Spleen (tissue), 11 donors: Measurements from ENCODE around the gene SMIM45.

Experiments used
- DNase-seq: peaks from one replicate; pipeline ENCODE4 v3.0.0-alpha.2; 2020
- H3K27ac ChIP-seq, 8 donors: fragments of 200-600 bp; sonication (generic) in 7 of 8; 1 replicate in 4 of 8; 2 replicates in 4 of 8; pipeline versions ENCODE4 v1.5.0 to v1.8.0; 2016 to 2021; ENCODE audit warnings: inconsistent platforms in 4 of 8, mild to moderate bottlenecking in 4 of 8, moderate library complexity in 1 of 8
- H3K27me3 ChIP-seq, 7 donors: fragments of 200-600 bp; sonication (generic) in 6 of 7; replicated peaks in 1 of 7; 1 replicate in 4 of 7; 2 replicates in 3 of 7; pipeline versions ENCODE4 v1.5.0 to v1.8.0; 2016 to 2021; ENCODE audit warnings: inconsistent platforms in 3 of 7, mild to moderate bottlenecking in 1 of 7
- H3K36me3 ChIP-seq, 6 donors: fragments of 200-600 bp; sonication (generic) in 5 of 6; 1 replicate in 4 of 6; 2 replicates in 2 of 6; pipeline versions ENCODE4 v1.5.0 to v1.8.0; 2016 to 2021; ENCODE audit warnings: inconsistent platforms in 2 of 6
- H3K4me1 ChIP-seq, 6 donors: fragments of 200-600 bp; sonication (generic) in 5 of 6; 1 replicate in 3 of 6; 2 replicates in 3 of 6; pipeline versions ENCODE4 v1.5.0 to v1.8.0; 2016 to 2021; ENCODE audit warnings: inconsistent platforms in 3 of 6
- H3K4me3 ChIP-seq, 8 donors: fragments of 200-600 bp; sonication (generic) in 7 of 8; 1 replicate in 4 of 8; 2 replicates in 4 of 8; pipeline versions ENCODE4 v1.5.0 to v1.8.0; 2016 to 2021; ENCODE audit warnings: inconsistent platforms in 4 of 8, mild to moderate bottlenecking in 4 of 8, moderate library complexity in 2 of 8
- H3K9me3 ChIP-seq, 8 donors: fragments of 200-600 bp; sonication (generic) in 7 of 8; 1 replicate in 4 of 8; 2 replicates in 4 of 8; pipeline versions ENCODE4 v1.5.0 to v1.8.0; 2016 to 2021; ENCODE audit warnings: inconsistent platforms in 4 of 8
- CTCF ChIP-seq, 11 experiments: fragments of 200-600 bp in 7 of 11; fragments of 450-650 bp in 4 of 11; sonication (generic) in 4 of 11; IDR thresholded peaks in 8 of 11; conservative IDR thresholded peaks in 3 of 11; 1 replicate in 7 of 11; 2 replicates in 4 of 11; pipeline versions ENCODE4 v1.4.0 to v1.8.0; 2016 to 2021; ENCODE audit warnings: antibody characterized with exemption in 11 of 11, inconsistent platforms in 4 of 11, mild to moderate bottlenecking in 1 of 11
- POLR2A ChIP-seq, 3 donors: fragments of 450-650 bp; IDR thresholded peaks; one replicate each; pipeline ENCODE4 v1.5.1; 2017; ENCODE audit warnings: antibody characterized with exemption in 3 of 3, mild to moderate bottlenecking in 1 of 3
- POLR2AphosphoS5 ChIP-seq, 3 donors: sonication (generic); formaldehyde crosslinking; IDR thresholded peaks; one replicate each; pipeline ENCODE4 v1.5.1; 2017; ENCODE audit warnings: antibody characterized with exemption in 3 of 3
- WGBS, 5 donors: extraction: QIAGEN DNeasy Blood & Tissue Kit in 3 of 5; methylation state at CpG; one replicate each; pipeline versions ENCODE4 v1.1.5 to v1.1.7; 2013 to 2018; 5-methylcytosine and 5-hydroxymethylcytosine counted together
- intact Hi-C: fragments of 100-400 bp; cut with DNase I; formaldehyde crosslinking; loops from one replicate; pipeline ENCODE4 v1.15.0; 2023; ENCODE audit warnings: low total_unique reads
- donor health status: healthy with polysubstance abuse.
- donor health status: DM: no; HTN: no; CAD: no; lungs with moderate emphysema.
- donor health status: DM: no; HTN: no; CAD: no.
- donor health status: Bipolar disorder and iron deficiency.
- donor health status: healthy.
- donor health status: DM: no; HTN: no; CAD: no.
- donor health status: DM: yes; HTN: yes; CAD: no.

SMIM45 gene

GRCh38 chr22:41905411-41906202 lies 46.3 kb upstream of the SMIM45 start:
- 91 to 97% (median 93%) methylated on average over 22 to 23 of the region's 23 CpGs for WGBS, 5 donors
- no peak for DNase-seq
- Histone ChIP-seq H3K36me3 (peaks cover 0 to 75% (median 60%) of the 10 kb centered on the region in 6 donors), H3K9me3 (no peaks in the 10 kb centered on the region), H3K27me3 (peaks cover 0 to 19% (median 13%) of the 10 kb centered on the region in 7 donors), H3K27ac (no peak overlapping the region), H3K4me3 (no peak overlapping the region), H3K4me1 (peaks cover 13 to 33% (median 28%) of the 10 kb centered on the region in 6 donors)
- intact Hi-C loops = no loop called here
- TF ChIP-seq POLR2AphosphoS5 (IDR thresholded peaks at IDR 0.05) (peak in 1 of 3 donors; percentile 7), CTCF (IDR thresholded peaks at IDR 0.05 in 8 of 11, conservative IDR thresholded peaks at IDR 0.05 in 3 of 11) (no peak), POLR2A (IDR thresholded peaks at IDR 0.05) (no peak)

GRCh38 chr22:41906822-41907221 lies 45.1 kb upstream of the SMIM45 start:
- Histone ChIP-seq H3K9me3 (no peaks in the 10 kb centered on the region), H3K36me3 (peaks cover 0 to 63% (median 49%) of the 10 kb centered on the region in 6 donors), H3K27me3 (peaks cover 0 to 31% (median 25%) of the 10 kb centered on the region in 7 donors), H3K27ac (no peak overlapping the region), H3K4me1 (peaks cover 22 to 45% (median 39%) of the 10 kb centered on the region in 6 donors), H3K4me3 (no peak overlapping the region)
- no peak for DNase-seq
- TF ChIP-seq POLR2A (IDR thresholded peaks at IDR 0.05) = no peak
- TF ChIP-seq POLR2AphosphoS5 (IDR thresholded peaks at IDR 0.05) = no peak
- no peak for TF ChIP-seq CTCF (IDR thresholded peaks at IDR 0.05 in 8 of 11, conservative IDR thresholded peaks at IDR 0.05 in 3 of 11)
- intact Hi-C loops = no loop called here
- WGBS, 5 donors = 91 to 97% (median 95%) methylated on average over 3 to 5 of the region's 5 CpGs

- H3K36me3 ChIP-seq = peaks cover 0 to 54% (median 42%) of the 10 kb centered on the region in 6 donors
- no peaks in the 10 kb centered on the region for H3K9me3 ChIP-seq
- no peak overlapping the region for H3K4me3 ChIP-seq
- TF ChIP-seq CTCF (IDR thresholded peaks at IDR 0.05 in 8 of 11, conservative IDR thresholded peaks at IDR 0.05 in 3 of 11) (no peak), POLR2A (IDR thresholded peaks at IDR 0.05) (no peak), POLR2AphosphoS5 (IDR thresholded peaks at IDR 0.05) (peak in 2 of 3 donors; percentile 25 to 32)
- H3K4me1 ChIP-seq = peaks cover 22 to 53% (median 39%) of the 10 kb centered on the region in 6 donors
- DNase-seq = no peak
- peak overlapping the region in 3 of 8 donors; percentile 19 to 74 (median 19) for H3K27ac ChIP-seq
- intact Hi-C loops = no loop called here
- H3K27me3 ChIP-seq = peaks cover 4 to 40% (median 34%) of the 10 kb centered on the region in 7 donors
- WGBS, 5 donors = 80 to 92% (median 84%) methylated on average over 8 to 10 of the region's 10 CpGs
Observed at GRCh38 chr22:41907436-41908401, 44.2 kb upstream of the SMIM45 start.
